Left lung (tissue), 10 donors: ENCODE data around the gene EVI5. TPM values are rescaled to one million over a fixed set of nuclear protein-coding genes. Genes with fewer than 3 reads are reported as not detected.
"Not testable (repeated sequence)": the region's sequence is repeated elsewhere in the genome, so short reads cannot be mapped to it uniquely, and the experiment has no call there.

Source experiments
- ATAC-seq: fragments of 200-7000 bp; cut with Tn5 transposase; one replicate; pipeline ENCODE4 v1.9.1; 2020; ENCODE audit warnings: moderate library complexity
- DNase-seq, 4 donors: peaks; one replicate each; pipeline ENCODE4 v3.0.0-alpha.2; 2013 to 2020
- H3K27ac ChIP-seq, 2 donors: fragments of 200-600 bp; sonication (generic) in 1 of 2; one replicate each; pipeline versions ENCODE4 v1.5.0 to v1.8.0; 2020 to 2021
- H3K27me3 ChIP-seq, 2 donors: fragments of 200-600 bp; sonication (generic) in 1 of 2; one replicate each; pipeline versions ENCODE4 v1.5.0 to v1.8.0; 2020 to 2021
- H3K36me3 ChIP-seq, 2 donors: fragments of 200-600 bp; sonication (generic) in 1 of 2; one replicate each; pipeline versions ENCODE4 v1.5.0 to v1.8.0; 2020 to 2021
- H3K4me1 ChIP-seq, 2 donors: fragments of 200-600 bp; one replicate each; pipeline ENCODE4 v1.8.0; 2021
- H3K4me3 ChIP-seq, 2 donors: fragments of 200-600 bp; sonication (generic) in 1 of 2; one replicate each; pipeline versions ENCODE4 v1.5.0 to v1.8.0; 2020 to 2021; ENCODE audit warnings: mild to moderate bottlenecking in 1 of 2
- H3K9me3 ChIP-seq, 2 donors: fragments of 200-600 bp; sonication (generic) in 1 of 2; one replicate each; pipeline versions ENCODE4 v1.5.0 to v1.8.0; 2020 to 2021
- intact Hi-C, 2 donors: fragments of 100-400 bp; cut with DNase I; formaldehyde crosslinking; loops; one replicate each; pipeline versions ENCODE4 v1.11.2 to v1.14.2; 2022
- polyA plus RNA-seq, 6 donors: library from polyadenylated mRNA; unstranded; fragments of 120-200 nt; gene quantifications; one replicate each; pipeline ENCODE4 v1.2.1, GENCODE V29; 2013; ENCODE audit not compliant: insufficient read length in 6 of 6
- total RNA-seq, 2 donors: library from RNA; stranded (reverse); fragmentation: NEBNext Ultra II Directional; extraction: Animal tissue kit (Norgen Biotek cat#: 25700); gene quantifications; one replicate each; pipeline ENCODE4 v1.2.1, GENCODE V29; 2021
- TF ChIP-seq, protein P1 (sequence below), 2 donors: fragments of 200-600 bp; sonication (generic) in 1 of 2; IDR thresholded peaks; one replicate each; pipeline versions ENCODE4 v1.5.0 to v1.8.0; 2021; ENCODE audit warnings: antibody characterized with exemption in 2 of 2
- donor health status: DM: no; HTN: yes; CAD: no.
- donor health status: DM: no; HTN: no; CAD: no.

Gene EVI5
- total and polyA plus RNA-seq, 8 donors: 17.5 to 49.7 (median 22.4) TPM

DNA sequence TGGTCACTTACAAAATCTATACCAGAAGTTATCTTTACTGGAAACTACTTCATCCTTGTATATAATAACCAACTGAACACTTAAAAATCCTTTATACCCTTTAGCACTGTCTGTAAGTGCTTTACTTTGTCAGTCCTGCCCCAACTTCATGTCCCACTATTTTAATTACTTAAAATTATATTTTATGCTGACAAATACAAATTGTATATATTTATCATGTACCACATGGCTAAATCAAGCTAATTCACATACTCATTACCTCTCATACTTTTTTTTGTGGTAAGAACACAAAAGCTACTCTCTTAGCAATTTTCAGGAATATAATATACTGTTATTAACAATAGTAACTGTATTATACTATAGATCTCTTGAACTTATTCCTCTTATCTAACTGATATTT, 63.0 kb downstream of the EVI5 start:
- intact Hi-C loops: no loop called here
- Histone ChIP-seq H3K4me1 (no peaks in the 10 kb centered on the region), H3K9me3 (no peaks in the 10 kb centered on the region), H3K27ac (no peak overlapping the region), H3K4me3 (no peak overlapping the region), H3K27me3 (no peaks in the 10 kb centered on the region), H3K36me3 (peaks cover 0 to 8% of the 10 kb centered on the region in 2 donors)
- DNase-seq (no peak), ATAC-seq (no peak)
- TF ChIP-seq, protein P1, sequence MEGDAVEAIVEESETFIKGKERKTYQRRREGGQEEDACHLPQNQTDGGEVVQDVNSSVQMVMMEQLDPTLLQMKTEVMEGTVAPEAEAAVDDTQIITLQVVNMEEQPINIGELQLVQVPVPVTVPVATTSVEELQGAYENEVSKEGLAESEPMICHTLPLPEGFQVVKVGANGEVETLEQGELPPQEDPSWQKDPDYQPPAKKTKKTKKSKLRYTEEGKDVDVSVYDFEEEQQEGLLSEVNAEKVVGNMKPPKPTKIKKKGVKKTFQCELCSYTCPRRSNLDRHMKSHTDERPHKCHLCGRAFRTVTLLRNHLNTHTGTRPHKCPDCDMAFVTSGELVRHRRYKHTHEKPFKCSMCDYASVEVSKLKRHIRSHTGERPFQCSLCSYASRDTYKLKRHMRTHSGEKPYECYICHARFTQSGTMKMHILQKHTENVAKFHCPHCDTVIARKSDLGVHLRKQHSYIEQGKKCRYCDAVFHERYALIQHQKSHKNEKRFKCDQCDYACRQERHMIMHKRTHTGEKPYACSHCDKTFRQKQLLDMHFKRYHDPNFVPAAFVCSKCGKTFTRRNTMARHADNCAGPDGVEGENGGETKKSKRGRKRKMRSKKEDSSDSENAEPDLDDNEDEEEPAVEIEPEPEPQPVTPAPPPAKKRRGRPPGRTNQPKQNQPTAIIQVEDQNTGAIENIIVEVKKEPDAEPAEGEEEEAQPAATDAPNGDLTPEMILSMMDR (IDR thresholded peaks at IDR 0.05): no peak

DNA sequence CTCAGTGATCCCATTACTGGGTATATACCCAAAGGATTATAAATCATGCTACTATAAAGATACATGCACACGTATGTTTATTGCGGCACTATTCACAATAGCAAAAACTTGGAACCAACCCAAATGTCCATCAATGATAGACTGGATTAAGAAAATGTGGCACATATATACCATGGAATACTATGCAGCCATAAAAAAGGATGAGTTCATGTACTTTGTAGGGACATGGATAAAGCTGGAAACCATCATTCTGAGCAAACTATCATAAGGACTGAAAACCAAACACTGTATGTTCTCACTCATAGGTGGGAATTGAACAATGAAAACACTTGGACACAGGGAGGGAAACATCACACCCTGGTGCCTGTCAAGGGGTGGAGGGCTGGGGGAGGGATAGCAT, 63.8 kb downstream of the EVI5 start:
- H3K27ac ChIP-seq, H3K9me3 ChIP-seq, ATAC-seq, H3K4me3 ChIP-seq, H3K36me3 ChIP-seq, H3K27me3 ChIP-seq, H3K4me1 ChIP-seq, DNase-seq, intact Hi-C loops: not testable (repeated sequence)

DNA sequence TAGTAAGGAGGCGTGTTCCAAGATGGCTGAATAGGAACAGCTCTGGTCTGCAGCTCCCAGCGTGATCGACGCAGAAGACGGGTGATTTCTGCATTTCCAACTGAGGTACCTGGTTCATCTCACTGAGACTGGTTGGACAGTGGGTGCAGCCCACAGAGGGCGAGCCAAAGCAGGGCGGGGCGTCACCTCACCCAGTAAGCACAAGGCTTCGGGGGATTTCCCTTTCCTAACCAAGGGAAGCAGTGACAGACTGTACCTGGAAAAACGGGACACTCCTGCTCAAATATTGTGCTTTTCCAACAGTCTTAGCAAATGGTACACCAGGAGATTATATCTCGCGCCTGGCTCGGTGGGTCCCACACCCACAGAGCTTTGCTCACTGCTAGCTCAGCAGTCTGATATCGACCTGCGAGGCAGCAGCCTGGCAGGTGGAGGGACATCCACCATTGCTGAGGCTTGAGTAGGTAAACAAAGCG, 69.4 kb downstream of the EVI5 start:
- DNase-seq, H3K9me3 ChIP-seq, H3K27ac ChIP-seq, intact Hi-C loops, H3K4me1 ChIP-seq, H3K4me3 ChIP-seq, ATAC-seq, H3K27me3 ChIP-seq, H3K36me3 ChIP-seq: not testable (repeated sequence)

DNA sequence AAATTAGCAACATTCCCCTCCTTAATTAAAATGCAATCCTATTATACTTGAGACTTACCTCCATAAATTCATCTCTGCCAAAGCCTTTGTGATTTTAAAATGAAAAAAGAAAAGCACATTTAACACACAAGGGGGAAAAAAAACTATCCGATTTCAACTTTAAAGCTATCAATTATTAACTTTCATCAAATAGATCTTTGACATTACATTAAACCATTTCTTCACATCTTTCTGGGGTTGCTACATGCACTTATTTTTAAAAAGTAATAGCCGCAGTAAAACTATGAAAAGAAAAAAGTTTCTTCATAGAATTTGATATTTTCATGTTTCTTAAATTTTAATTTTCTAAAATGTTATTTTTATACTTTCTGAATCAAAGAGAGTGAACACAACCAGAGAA, 71.0 kb downstream of the EVI5 start:
- Histone ChIP-seq H3K27ac (no peak overlapping the region), H3K4me3 (no peak overlapping the region), H3K27me3 (no peaks in the 10 kb centered on the region), H3K4me1 (no peaks in the 10 kb centered on the region), H3K9me3 (no peaks in the 10 kb centered on the region), H3K36me3 (no peaks in the 10 kb centered on the region)
- TF ChIP-seq, protein P1 (IDR thresholded peaks at IDR 0.05): no peak
- DNase-seq (no peak), ATAC-seq (no peak)
- intact Hi-C loops: no loop called here

DNA sequence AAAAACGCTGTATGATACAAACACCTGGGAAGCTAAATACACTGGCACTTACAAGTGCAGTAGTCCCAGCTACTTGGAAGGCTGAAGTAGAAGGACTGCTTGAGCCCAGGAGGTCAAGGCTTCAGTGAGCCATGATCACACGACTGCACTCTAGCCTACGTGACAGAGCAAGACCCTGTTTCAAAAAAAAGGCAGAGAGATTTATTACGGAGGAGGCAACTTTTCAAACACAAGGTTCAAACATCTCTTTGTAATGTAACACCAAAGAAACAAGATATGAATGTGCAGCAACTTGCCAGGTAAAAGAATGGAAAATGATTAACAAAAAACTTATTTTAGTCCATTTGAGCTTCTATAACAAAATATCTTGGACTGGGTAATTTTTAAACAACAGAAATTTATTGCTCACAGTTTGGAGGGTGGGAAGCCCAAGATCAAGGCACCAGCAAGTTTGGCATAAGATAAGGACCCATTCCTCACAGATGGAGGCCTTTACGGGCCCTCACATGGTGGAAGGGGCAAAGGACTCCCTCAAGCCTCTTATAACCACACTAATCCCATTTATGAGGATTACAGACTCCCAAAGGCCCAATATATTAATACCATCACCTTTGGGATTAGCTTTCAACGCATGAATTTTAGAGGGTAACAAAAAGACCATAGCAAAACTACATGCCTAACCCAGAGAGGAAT, 73.3 kb downstream of the EVI5 start:
- ATAC-seq (peak; percentile 16), DNase-seq (peak in 1 of 4 donors; percentile 16)
- TF ChIP-seq, protein P1 (IDR thresholded peaks at IDR 0.05): no peak

DNA sequence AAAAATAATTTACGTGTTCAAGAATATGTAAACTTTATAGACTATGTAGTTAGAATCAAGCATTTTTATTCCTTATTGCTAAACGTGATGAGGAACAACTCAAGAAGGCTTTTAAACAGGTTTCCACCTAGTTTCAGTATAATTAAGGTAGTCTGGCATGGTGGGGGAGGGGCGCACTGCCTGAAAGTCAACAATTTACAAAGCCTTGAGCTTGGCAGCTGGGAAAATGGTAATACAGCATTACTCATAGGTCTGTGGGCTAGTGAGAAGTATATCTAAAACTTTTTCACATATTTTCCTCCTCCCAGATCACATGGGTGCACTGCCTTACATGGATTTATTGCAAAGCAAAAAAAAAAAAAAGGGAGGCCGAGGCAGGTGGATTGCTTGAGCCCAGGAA, 75.2 kb downstream of the EVI5 start:
- intact Hi-C loops: no loop called here
- peak in 1 of 4 donors; percentile 2 for DNase-seq
- TF ChIP-seq, protein P1 (IDR thresholded peaks at IDR 0.05): no peak
- Histone ChIP-seq H3K36me3 (no peaks in the 10 kb centered on the region), H3K27ac (no peak overlapping the region), H3K4me1 (no peaks in the 10 kb centered on the region), H3K9me3 (no peaks in the 10 kb centered on the region), H3K27me3 (no peaks in the 10 kb centered on the region), H3K4me3 (no peak overlapping the region)
- peak; percentile 65 for ATAC-seq

More for the DNA sequence above, 73.3 kb downstream of the EVI5 start:
- no peaks in the 10 kb centered on the region for H3K36me3 ChIP-seq
- no peak overlapping the region for H3K4me3 ChIP-seq
- no peak overlapping the region for H3K27ac ChIP-seq
- H3K4me1 ChIP-seq: no peaks in the 10 kb centered on the region
- H3K27me3 ChIP-seq: no peaks in the 10 kb centered on the region
- intact Hi-C loops: no loop called here
- no peaks in the 10 kb centered on the region for H3K9me3 ChIP-seq
